Measurements from ENCODE around the gene E2F2.
"Not testable (repeated sequence)": the region's sequence is repeated elsewhere in the genome, so short reads cannot be mapped to it uniquely, and the experiment has no call there.

E2F2 gene

DNA sequence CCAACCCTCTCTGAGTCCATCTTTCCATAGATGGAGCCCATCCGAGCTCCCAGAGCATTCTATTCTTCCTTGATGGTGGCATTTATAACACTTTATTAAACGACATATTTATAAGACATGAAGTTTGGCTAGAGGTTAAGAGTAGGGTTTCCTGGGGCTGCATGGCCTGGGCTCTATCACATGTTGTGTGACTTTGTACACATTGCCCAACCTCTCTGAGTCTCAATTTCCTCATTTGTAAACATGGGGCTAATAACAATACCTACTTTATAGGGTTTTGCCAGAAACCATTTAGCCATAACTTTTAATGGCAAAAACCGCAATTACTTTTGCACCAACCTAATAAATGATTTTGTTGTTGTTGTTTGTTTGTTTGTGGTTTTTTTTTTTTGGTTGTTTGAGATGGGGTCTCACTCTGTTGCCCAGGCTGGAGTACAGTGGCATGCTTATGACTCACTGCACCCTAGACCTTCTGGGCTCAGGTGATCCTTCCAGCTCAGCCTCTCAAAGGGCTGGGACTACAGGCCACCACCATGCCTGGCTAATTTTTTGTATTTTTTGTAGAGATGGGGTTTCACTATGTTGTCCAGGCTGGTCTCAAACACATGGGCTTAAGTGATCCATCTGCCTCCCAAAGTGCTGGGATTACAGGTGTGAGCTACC is 33.1 kb downstream of the E2F2 start:
- Histone ChIP-seq H3K9me3 (ENCODE audit: insufficient read depth, low read length) (no peaks in the 10 kb centered on the region), H3K27me3 (ENCODE audit: insufficient read depth, insufficient read length) (no peaks in the 10 kb centered on the region), H3K36me3 (ENCODE audit: insufficient read depth, insufficient read length, low read length) (no peaks in the 10 kb centered on the region), H3K4me1 (ENCODE audit: insufficient read depth, insufficient read length) (no peaks in the 10 kb centered on the region), H3K9ac (ENCODE audit: insufficient read length, low read depth) (no peak overlapping the region), H3K4me3 (ENCODE audit: insufficient read length, low read depth) (no peak overlapping the region)
- DNase-seq (ENCODE audit: low read depth, low spot score), result no peak
- TF ChIP-seq ZNF274 (IDR thresholded peaks at IDR 0.05; ENCODE audit: low read depth, low read length) (no peak), YY1 (IDR thresholded peaks at IDR 0.05; ENCODE audit: insufficient read depth, insufficient read length) (no peak), SUZ12 (IDR thresholded peaks at IDR 0.05; ENCODE audit: extremely low read depth, insufficient read depth, insufficient read length) (no peak)

DNA sequence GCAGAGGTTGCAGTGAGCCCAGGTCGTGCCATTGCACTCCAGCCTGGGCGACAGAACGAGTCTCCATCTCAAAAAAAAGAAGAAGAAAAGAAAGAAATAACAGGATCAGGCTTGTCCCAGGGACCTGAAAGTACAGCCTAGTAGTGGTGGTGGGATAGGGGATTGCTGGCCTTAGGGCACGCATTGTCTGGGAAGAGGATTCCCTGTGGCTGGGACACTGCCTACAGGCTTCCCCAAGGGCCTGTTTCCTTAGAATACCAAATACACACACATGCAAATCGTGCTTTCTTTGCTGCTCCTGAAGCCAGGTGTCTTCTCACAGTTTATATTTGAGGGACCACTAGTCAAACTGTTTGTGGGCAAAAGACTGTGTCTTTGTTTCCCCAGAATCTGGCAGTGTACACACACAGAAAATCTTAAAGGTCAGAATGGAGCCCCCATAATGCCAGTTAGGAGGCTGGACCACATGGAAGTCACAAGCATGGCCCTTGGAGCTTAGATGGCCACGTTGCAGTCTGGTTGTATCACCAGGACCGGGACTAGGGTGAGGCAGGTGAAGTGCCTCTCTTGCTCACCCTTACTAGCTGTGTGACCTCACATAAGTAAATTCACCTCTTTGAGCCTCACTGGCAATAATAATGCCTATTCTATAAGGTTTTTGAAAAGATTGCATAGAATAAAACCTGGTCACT is 34.4 kb downstream of the E2F2 start:
- Histone ChIP-seq H3K9me3 (ENCODE audit: insufficient read depth, low read length) (no peaks in the 10 kb centered on the region), H3K27me3 (ENCODE audit: insufficient read depth, insufficient read length) (no peaks in the 10 kb centered on the region)
- DNase-seq (ENCODE audit: low read depth, low spot score), result no peak

DNA sequence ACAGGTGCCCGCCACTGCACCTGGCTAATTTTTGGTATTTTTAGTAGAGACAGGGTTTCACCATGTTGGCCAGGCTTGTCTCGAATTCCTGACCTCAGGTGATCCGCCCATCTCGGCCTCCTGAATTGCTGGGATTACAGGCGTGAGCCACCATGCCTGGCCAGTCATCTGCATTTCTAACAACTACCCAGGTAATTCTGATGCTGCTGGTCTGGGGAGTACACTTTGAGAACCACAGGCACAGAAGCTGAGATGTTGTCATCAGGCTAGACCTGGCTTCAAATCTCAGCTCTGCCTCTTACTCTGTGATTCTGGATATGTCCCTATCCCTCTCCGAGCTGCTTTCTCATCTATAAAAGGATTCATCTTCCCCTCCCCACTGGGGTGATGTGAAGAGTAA is 36.2 kb downstream of the E2F2 start:
- not testable (repeated sequence) for DNase-seq (ENCODE audit: low read depth, low spot score); H3K9ac ChIP-seq (ENCODE audit: insufficient read length, low read depth); H3K4me1 ChIP-seq (ENCODE audit: insufficient read depth, insufficient read length); H3K4me3 ChIP-seq (ENCODE audit: insufficient read length, low read depth); H3K27me3 ChIP-seq (ENCODE audit: insufficient read depth, insufficient read length); H3K9me3 ChIP-seq (ENCODE audit: insufficient read depth, low read length); H3K36me3 ChIP-seq (ENCODE audit: insufficient read depth, insufficient read length, low read length)

More for the DNA sequence above, 34.4 kb downstream of the E2F2 start:
- Histone ChIP-seq H3K4me1 (ENCODE audit: insufficient read depth, insufficient read length) (no peaks in the 10 kb centered on the region), H3K36me3 (ENCODE audit: insufficient read depth, insufficient read length, low read length) (no peaks in the 10 kb centered on the region), H3K4me3 (ENCODE audit: insufficient read length, low read depth) (no peak overlapping the region), H3K9ac (ENCODE audit: insufficient read length, low read depth) (no peak overlapping the region)
- TF ChIP-seq YY1 (IDR thresholded peaks at IDR 0.05; ENCODE audit: insufficient read depth, insufficient read length) (no peak), SUZ12 (IDR thresholded peaks at IDR 0.05; ENCODE audit: extremely low read depth, insufficient read depth, insufficient read length) (no peak), ZNF274 (IDR thresholded peaks at IDR 0.05; ENCODE audit: low read depth, low read length) (no peak)

DNA sequence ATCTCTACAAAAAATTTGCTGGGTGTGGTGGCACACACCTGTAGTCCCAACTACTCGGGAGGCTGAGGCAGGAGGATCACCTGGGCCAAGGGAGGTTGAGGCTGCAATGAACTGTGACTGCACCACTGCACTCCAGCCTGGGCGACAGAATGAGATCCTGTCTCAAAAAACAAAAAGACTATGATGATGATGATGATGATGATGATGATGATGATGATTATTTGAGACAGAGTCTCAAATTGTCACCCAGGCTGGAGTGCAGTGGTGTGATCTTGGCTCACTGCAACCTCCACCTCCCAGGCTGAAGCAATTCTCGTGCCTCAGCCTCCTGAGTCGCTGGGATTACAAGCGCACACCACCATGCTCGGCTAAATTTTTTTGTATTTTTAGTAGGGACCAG is 38.3 kb downstream of the E2F2 start:
- not testable (repeated sequence) for H3K4me3 ChIP-seq (ENCODE audit: insufficient read length, low read depth); H3K9ac ChIP-seq (ENCODE audit: insufficient read length, low read depth); H3K36me3 ChIP-seq (ENCODE audit: insufficient read depth, insufficient read length, low read length); H3K27me3 ChIP-seq (ENCODE audit: insufficient read depth, insufficient read length); H3K9me3 ChIP-seq (ENCODE audit: insufficient read depth, low read length); DNase-seq (ENCODE audit: low read depth, low spot score); H3K4me1 ChIP-seq (ENCODE audit: insufficient read depth, insufficient read length)

DNA sequence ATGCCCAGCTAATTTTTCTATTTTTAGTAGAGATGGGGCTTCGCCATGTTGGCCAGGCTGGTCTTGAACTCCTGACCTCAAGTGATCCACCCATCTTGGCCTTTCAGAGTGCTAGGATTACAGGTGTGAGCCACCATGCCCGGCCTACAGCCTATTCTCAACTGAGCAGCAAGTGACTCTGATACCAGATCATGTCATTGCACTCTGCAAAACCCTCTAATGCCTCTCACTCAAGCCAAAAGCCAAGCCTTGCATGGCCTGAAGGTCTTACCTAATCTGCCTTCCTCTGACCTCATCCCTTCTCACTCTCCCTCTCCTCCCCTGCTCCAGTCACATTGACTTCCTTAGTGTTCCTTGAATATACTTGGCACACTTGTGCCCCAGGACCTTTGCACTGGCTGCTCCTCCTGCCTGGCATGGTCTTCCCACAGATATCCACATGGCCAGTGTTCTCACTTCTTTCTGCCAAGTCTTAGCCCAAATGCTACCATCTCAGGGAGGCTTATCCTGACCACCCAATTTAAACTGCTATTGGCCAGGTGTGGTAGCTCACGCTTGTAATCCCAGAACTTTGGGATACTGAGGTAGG is 38.8 kb downstream of the E2F2 start:
- no peaks in the 10 kb centered on the region for H3K27me3 ChIP-seq (ENCODE audit: insufficient read depth, insufficient read length)
- H3K4me3 ChIP-seq (ENCODE audit: insufficient read length, low read depth), result no peak overlapping the region
- H3K9me3 ChIP-seq (ENCODE audit: insufficient read depth, low read length), result no peaks in the 10 kb centered on the region
- no peak overlapping the region for H3K9ac ChIP-seq (ENCODE audit: insufficient read length, low read depth)
- no peaks in the 10 kb centered on the region for H3K4me1 ChIP-seq (ENCODE audit: insufficient read depth, insufficient read length)
- TF ChIP-seq SUZ12 (IDR thresholded peaks at IDR 0.05; ENCODE audit: extremely low read depth, insufficient read depth, insufficient read length) (no peak), YY1 (IDR thresholded peaks at IDR 0.05; ENCODE audit: insufficient read depth, insufficient read length) (no peak), ZNF274 (IDR thresholded peaks at IDR 0.05; ENCODE audit: low read depth, low read length) (no peak)
- no peak for DNase-seq (ENCODE audit: low read depth, low spot score)
- H3K36me3 ChIP-seq (ENCODE audit: insufficient read depth, insufficient read length, low read length), result no peaks in the 10 kb centered on the region

DNA sequence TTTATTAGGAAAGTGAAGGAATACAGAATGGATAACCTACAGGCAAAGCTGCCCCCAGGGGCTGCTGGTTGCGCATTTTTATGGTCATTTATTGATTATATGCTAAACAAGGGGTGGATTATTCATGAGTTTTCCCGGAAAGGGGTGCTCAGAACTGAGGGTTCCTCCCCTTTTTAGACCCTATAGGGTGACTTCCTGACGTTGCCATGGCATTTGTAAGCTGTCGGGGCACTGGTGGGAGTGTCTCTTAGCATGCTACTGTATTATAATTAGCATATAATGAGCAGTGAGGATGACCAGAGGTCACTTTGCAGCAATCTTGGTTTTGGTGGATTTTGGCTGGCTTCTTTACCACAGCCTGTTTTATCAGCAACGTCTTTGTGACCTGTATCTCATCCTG is 41.2 kb downstream of the E2F2 start:
- Histone ChIP-seq H3K27me3 (ENCODE audit: insufficient read depth, insufficient read length) (no peaks in the 10 kb centered on the region), H3K9ac (ENCODE audit: insufficient read length, low read depth) (no peak overlapping the region), H3K4me1 (ENCODE audit: insufficient read depth, insufficient read length) (no peaks in the 10 kb centered on the region), H3K9me3 (ENCODE audit: insufficient read depth, low read length) (no peaks in the 10 kb centered on the region), H3K4me3 (ENCODE audit: insufficient read length, low read depth) (no peak overlapping the region), H3K36me3 (ENCODE audit: insufficient read depth, insufficient read length, low read length) (no peaks in the 10 kb centered on the region)
- TF ChIP-seq SUZ12 (IDR thresholded peaks at IDR 0.05; ENCODE audit: extremely low read depth, insufficient read depth, insufficient read length) (no peak), ZNF274 (IDR thresholded peaks at IDR 0.05; ENCODE audit: low read depth, low read length) (no peak), YY1 (IDR thresholded peaks at IDR 0.05; ENCODE audit: insufficient read depth, insufficient read length) (no peak)
- DNase-seq (ENCODE audit: low read depth, low spot score), result no peak

DNA sequence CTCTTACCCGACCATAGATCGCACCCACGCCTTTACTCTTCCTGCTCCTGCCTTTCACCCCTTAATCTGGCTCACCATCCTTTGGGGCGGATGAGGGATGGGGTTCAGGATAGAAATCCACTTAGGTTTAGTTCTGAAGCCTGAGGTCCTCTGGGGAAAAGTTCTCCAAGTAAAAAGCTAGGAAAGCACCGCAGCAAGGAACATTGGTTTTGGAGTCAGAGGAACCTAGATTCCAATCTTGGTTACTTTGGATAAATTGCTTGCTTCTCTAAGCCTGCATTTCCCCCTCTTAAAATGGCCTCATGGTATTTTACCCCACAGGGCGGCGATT is 46.1 kb downstream of the E2F2 start:
- H3K9ac ChIP-seq (ENCODE audit: insufficient read length, low read depth), result peak overlapping the region; percentile 56
- peak overlapping the region; percentile 11 for H3K4me3 ChIP-seq (ENCODE audit: insufficient read length, low read depth)
- TF ChIP-seq YY1 (IDR thresholded peaks at IDR 0.05; ENCODE audit: insufficient read depth, insufficient read length) (no peak), SUZ12 (IDR thresholded peaks at IDR 0.05; ENCODE audit: extremely low read depth, insufficient read depth, insufficient read length) (no peak)

More for the DNA sequence above, 46.1 kb downstream of the E2F2 start:
- H3K36me3 ChIP-seq (ENCODE audit: insufficient read depth, insufficient read length, low read length), result peaks cover 4% of the 10 kb centered on the region
- H3K9me3 ChIP-seq (ENCODE audit: insufficient read depth, low read length), result no peaks in the 10 kb centered on the region
- no peaks in the 10 kb centered on the region for H3K4me1 ChIP-seq (ENCODE audit: insufficient read depth, insufficient read length)
- DNase-seq (ENCODE audit: low read depth, low spot score), result no peak
- H3K27me3 ChIP-seq (ENCODE audit: insufficient read depth, insufficient read length), result no peaks in the 10 kb centered on the region

Data from NT2/D1 (cell line).